Suprapubic skin (tissue), 4 donors: ENCODE results near the gene ATP6V0B. TPM values are rescaled to one million over a fixed set of nuclear protein-coding genes. Genes with fewer than 3 reads are reported as not detected.

ENCODE experiments used
- DNase-seq, 2 donors: peaks; one replicate each; pipeline ENCODE4 v3.0.0-alpha.2; 2019; ENCODE audit warnings: low spot score in 2 of 2
- H3K27ac ChIP-seq: fragments of 200-600 bp; sonication (generic); one replicate; pipeline ENCODE4 v1.5.1; 2019
- H3K27me3 ChIP-seq: fragments of 200-600 bp; sonication (generic); one replicate; pipeline ENCODE4 v1.5.1; 2019
- H3K36me3 ChIP-seq: fragments of 200-600 bp; sonication (generic); one replicate; pipeline ENCODE4 v1.5.1; 2019
- H3K4me1 ChIP-seq: fragments of 200-600 bp; sonication (generic); one replicate; pipeline ENCODE4 v1.5.1; 2019
- H3K4me3 ChIP-seq: fragments of 200-600 bp; sonication (generic); one replicate; pipeline ENCODE4 v1.5.1; 2019; ENCODE audit warnings: mild to moderate bottlenecking
- H3K9me3 ChIP-seq: fragments of 200-600 bp; sonication (generic); one replicate; pipeline ENCODE4 v1.5.1; 2019
- EP300 ChIP-seq: sonication (generic); formaldehyde crosslinking; IDR thresholded peaks from one replicate; pipeline ENCODE4 v1.6.1; 2017; ENCODE audit warnings: antibody characterized with exemption
- POLR2A ChIP-seq, 2 donors: fragments of 450-650 bp; IDR thresholded peaks; one replicate each; pipeline ENCODE4 v1.6.1; 2017; ENCODE audit warnings: antibody characterized with exemption in 2 of 2, mild to moderate bottlenecking in 2 of 2, moderate library complexity in 2 of 2
- POLR2AphosphoS5 ChIP-seq, 3 donors: sonication (generic); formaldehyde crosslinking; IDR thresholded peaks; one replicate each; pipeline ENCODE4 v1.6.1; 2017; ENCODE audit warnings: antibody characterized with exemption in 3 of 3
- WGBS: methylation state at CpG from one replicate; pipeline ENCODE4 v1.1.5; 2018; 5-methylcytosine and 5-hydroxymethylcytosine counted together
- total RNA-seq, 4 donors: library from RNA; depleted of rRNA; stranded (reverse); fragments of >200 nt; gene quantifications; one replicate each; pipeline ENCODE4 v1.1.0, GENCODE V29; 2016
- TF ChIP-seq, protein P1 (sequence below), 2 donors: fragments of 200-600 bp in 1 of 2; fragments of 450-650 bp in 1 of 2; sonication (generic) in 1 of 2; IDR thresholded peaks; one replicate each; pipeline ENCODE4 v1.5.1; 2016 to 2019; ENCODE audit warnings: antibody characterized with exemption in 2 of 2, mild to moderate bottlenecking in 1 of 2, moderate library complexity in 1 of 2

ATP6V0B gene
- total RNA-seq, 4 donors from 2014 or later: 95.2 to 193 (median 150) TPM

DNA sequence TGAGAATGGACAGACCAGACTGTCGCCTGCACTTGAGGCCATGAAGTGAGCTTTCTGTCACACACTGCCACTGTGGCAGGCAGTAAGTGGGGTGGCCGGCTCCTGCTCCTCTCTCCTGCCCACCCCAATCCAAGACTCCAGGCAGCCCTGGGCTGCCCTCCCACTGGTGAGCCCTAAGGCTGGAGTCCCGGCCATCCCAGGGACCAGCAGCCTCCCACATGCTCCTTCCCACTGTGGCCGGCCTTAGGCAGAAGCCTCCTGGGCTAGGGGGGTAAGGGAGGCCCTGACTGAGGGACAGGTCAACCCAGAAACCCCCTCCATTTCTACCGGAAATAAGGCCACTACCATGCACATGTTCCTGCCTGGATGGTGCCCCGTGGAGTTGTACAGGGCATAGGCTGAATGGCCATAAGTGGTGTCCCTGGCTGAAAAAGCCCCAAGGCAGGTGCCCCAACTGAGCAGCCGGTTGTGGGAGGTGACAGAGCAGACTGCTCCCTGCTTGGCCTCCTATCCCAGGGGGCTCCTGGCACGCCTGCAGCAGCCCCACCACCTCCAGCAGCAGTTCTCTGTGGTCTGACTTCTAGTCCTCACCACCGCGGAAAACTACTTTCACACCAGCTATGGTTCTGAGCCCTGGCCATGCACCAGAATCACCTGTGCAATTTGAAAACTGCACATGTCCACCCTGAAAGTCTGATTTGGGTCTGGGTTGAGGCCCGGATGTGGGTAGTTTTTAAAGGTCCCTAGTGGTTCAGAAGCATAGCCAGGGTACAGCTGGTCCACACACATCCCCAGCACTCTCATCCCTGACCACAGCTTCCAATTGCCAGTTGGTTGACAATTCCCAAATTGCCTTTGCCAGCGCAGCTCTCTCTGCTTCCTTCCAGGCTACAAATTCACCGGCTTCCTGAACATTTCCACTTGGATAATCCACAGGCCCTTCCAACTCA is 42.8 kb upstream of the ATP6V0B start:
- H3K4me3 ChIP-seq: no peak overlapping the region
- H3K4me1 ChIP-seq: peaks cover 46% of the 10 kb centered on the region
- H3K27me3 ChIP-seq: peaks cover 10% of the 10 kb centered on the region
- DNase-seq: no peak
- H3K36me3 ChIP-seq: no peaks in the 10 kb centered on the region
- no peak overlapping the region for H3K27ac ChIP-seq
- WGBS: 94% methylated on average over 9 of the region's 13 CpGs
- TF ChIP-seq POLR2A (IDR thresholded peaks at IDR 0.05) (no peak), EP300 (no peak), POLR2AphosphoS5 (IDR thresholded peaks at IDR 0.05) (no peak)
- TF ChIP-seq, protein P1, sequence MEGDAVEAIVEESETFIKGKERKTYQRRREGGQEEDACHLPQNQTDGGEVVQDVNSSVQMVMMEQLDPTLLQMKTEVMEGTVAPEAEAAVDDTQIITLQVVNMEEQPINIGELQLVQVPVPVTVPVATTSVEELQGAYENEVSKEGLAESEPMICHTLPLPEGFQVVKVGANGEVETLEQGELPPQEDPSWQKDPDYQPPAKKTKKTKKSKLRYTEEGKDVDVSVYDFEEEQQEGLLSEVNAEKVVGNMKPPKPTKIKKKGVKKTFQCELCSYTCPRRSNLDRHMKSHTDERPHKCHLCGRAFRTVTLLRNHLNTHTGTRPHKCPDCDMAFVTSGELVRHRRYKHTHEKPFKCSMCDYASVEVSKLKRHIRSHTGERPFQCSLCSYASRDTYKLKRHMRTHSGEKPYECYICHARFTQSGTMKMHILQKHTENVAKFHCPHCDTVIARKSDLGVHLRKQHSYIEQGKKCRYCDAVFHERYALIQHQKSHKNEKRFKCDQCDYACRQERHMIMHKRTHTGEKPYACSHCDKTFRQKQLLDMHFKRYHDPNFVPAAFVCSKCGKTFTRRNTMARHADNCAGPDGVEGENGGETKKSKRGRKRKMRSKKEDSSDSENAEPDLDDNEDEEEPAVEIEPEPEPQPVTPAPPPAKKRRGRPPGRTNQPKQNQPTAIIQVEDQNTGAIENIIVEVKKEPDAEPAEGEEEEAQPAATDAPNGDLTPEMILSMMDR (IDR thresholded peaks at IDR 0.05): no peak
- H3K9me3 ChIP-seq: no peaks in the 10 kb centered on the region

DNA sequence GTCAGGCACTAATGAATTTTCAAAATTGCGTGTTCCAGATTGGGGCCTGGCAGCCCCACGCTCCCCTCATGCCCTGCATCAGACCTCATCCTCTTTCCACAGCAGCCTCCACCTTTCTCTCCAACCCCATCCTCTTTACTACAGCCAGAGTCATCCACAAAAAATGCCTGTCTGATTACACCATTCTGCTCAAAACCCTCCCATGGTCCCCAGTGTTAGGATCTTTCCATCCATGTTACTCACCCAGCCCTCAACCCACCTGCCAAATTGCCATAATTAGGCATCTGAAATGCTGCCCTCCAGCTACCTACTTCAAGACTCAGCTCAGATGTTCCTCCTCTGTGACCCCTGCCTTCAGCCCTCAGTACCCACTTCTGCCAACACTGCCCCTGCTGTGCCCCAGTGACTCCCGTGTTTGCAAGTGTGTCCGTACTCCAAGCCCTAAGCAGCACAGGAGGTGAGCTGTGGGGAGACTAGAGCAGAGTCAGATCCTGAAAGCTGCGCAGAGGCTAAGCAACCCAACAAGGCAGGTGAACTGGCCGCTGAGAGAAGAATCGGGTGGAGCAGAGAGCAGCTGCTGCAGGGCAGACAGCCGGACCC is 41.9 kb upstream of the ATP6V0B start:
- peaks cover 51% of the 10 kb centered on the region for H3K4me1 ChIP-seq
- peaks cover 10% of the 10 kb centered on the region for H3K27me3 ChIP-seq
- WGBS: 28% methylated on average over 8 of the region's 8 CpGs
- no peak for DNase-seq
- H3K9me3 ChIP-seq: no peaks in the 10 kb centered on the region
- no peak overlapping the region for H3K27ac ChIP-seq
- TF ChIP-seq EP300: no peak
- no peak for TF ChIP-seq POLR2AphosphoS5 (IDR thresholded peaks at IDR 0.05)
- TF ChIP-seq, protein P1 (IDR thresholded peaks at IDR 0.05): no peak
- no peak for TF ChIP-seq POLR2A (IDR thresholded peaks at IDR 0.05)
- no peaks in the 10 kb centered on the region for H3K36me3 ChIP-seq
- peak overlapping the region; percentile 45 for H3K4me3 ChIP-seq

DNA sequence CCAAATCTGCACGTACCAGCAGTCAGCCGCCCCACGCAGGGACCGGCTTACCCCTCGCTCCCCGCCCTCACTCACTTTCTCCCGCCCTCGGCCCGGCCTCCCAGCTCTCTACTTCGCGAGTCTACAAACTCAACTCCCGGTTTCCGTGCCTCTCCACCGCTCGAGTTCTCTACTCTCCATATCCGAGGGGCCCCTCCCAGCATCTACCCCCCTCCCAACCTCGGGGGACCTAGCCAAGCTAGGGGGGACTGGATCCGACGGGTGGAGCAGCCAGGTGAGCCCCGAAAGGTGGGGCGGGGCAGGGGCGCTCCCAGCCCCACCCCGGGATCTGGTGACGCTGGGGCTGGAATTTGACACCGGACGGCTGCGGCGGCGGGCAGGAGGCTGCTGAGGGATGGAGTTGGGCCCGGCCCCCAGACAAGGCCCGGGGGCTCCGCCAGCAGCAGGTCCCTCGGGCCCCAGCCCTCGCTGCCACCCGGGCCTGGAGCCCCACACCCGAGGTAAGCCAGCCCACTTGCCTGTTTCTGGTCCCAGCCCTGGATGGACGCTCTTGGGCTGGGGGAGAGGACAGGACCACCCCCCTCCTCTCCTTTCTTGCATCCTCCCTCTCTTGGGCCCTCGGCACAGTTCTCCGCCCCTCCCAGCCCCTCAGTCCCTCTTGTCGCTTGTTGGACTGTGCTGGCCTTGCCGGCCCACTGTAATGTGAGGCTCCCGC is 41.2 kb upstream of the ATP6V0B start, which contains the start of gene ARTN:
Gene ARTN (plus strand): TSS at position 416 of the 715 bp plus-strand sequence. CDS start 1,856 bp downstream, outside the sequence.
- Histone ChIP-seq H3K4me1 (peaks cover 56% of the 10 kb centered on the region), H3K36me3 (no peaks in the 10 kb centered on the region), H3K9me3 (no peaks in the 10 kb centered on the region), H3K27me3 (peaks cover 10% of the 10 kb centered on the region), H3K4me3 (peak within 1 kb of the TSS; percentile 45), H3K27ac (no peak within 1 kb of the TSS)
- TF ChIP-seq, protein P1 (IDR thresholded peaks at IDR 0.05): no peak
- no peak for TF ChIP-seq POLR2AphosphoS5 (IDR thresholded peaks at IDR 0.05)
- TF ChIP-seq EP300: no peak
- TF ChIP-seq POLR2A (IDR thresholded peaks at IDR 0.05): no peak
- no peak for DNase-seq
- 5% methylated on average over 24 of the region's 42 CpGs for WGBS

DNA sequence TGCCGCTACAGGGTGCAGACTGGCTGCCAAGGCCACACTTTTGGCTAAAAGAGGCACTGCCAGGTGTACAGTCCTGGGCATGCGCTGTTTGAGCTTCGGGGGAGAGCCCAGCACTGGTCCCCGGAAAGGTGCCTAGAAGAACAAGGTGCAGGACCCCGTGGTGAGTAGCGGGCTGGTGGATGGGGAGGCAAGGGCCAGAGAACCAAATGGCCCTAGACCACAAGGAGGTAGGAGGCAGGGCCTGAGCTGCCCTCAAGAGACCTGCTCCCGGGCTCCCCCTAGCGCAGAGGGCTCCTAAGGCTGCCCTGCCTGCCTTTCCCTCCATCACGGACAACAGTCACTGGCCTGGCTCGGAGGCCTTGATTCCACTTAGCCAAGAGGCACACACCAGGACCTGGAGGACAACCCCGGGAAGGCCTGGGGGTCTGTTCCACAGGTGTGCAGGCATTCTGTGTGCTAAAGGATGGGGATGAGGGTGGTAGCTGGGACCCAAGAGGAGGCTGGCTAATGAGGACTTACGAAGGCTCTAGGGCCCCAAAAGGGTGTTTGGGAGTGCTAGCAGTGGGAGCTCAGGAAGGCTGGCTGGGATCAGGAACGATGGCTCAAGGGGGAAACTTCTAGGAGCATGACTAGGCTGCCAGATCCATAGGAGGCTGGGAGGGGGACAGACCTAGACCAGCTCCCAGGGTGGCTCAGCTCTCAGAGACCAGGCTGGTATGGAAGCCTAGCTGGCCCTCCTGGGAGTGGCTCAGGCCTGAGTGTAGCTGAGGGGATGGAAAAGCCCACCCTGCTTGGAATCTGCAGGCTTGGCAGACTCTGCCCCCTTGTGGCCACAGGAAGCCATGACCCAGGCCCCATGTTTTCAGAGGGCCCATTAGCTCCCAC is 40.4 kb upstream of the ATP6V0B start:
- 21% methylated on average over 5 of the region's 13 CpGs for WGBS
- Histone ChIP-seq H3K27ac (no peak overlapping the region), H3K4me3 (peak overlapping the region; percentile 45), H3K36me3 (no peaks in the 10 kb centered on the region), H3K9me3 (no peaks in the 10 kb centered on the region), H3K4me1 (peaks cover 63% of the 10 kb centered on the region), H3K27me3 (peaks cover 10% of the 10 kb centered on the region)
- no peak for DNase-seq
- TF ChIP-seq, protein P1 (IDR thresholded peaks at IDR 0.05): peak; percentile 67 to 79
- no peak for TF ChIP-seq EP300
